T47D (cell line): ENCODE measurements around the gene DNAH12.
"Not testable (repeated sequence)": the region's sequence is repeated elsewhere in the genome, so short reads cannot be mapped to it uniquely, and the experiment has no call there.

Experiments
- DNase-seq, 2 experiments: peaks; one replicate each; pipeline versions ENCODE4 v3.0.0 to v3.0.0-alpha.2; 2011 to 2012; ENCODE audit warnings: low read depth in 1 of 2, low spot score in 1 of 2
- JUND ChIP-seq: IDR thresholded peaks from 2 replicates; pipeline ENCODE4 v1.6.1; 2012; ENCODE audit warnings: low read depth
- in situ Hi-C: cut with HindIII; loops from 2 replicates; pipeline ENCODE4 v1.10.0; 2016; ENCODE audit warnings: low sequenced_read_pairs, low pct_unique_long_range_greater_than_20kb

DNAH12 gene

GRCh38 chr3:57484563-57484962 lies 59.6 kb downstream of the DNAH12 start:
- DNase-seq, result no peak
- in situ Hi-C loops, result no loop called here
- no peak for TF ChIP-seq JUND

GRCh38 chr3:57477193-57477592 lies 67.0 kb downstream of the DNAH12 start:
- in situ Hi-C loops, DNase-seq: not testable (repeated sequence)

- in situ Hi-C loops, result no loop called here
- no peak for TF ChIP-seq JUND
- DNase-seq, result peak in 1 of 2 experiments; percentile 18
These were observed 79.3 kb downstream of the DNAH12 start for GRCh38 chr3:57464801-57465200.

GRCh38 chr3:57464011-57464410 lies 80.1 kb downstream of the DNAH12 start:
- no peak for DNase-seq
- in situ Hi-C loops, result no loop called here
- no peak for TF ChIP-seq JUND

GRCh38 chr3:57451150-57451846 lies 92.8 kb downstream of the DNAH12 start:
- TF ChIP-seq JUND, result no peak
- DNase-seq, result no peak
- in situ Hi-C loops, result no loop called here

- in situ Hi-C loops, result not testable (repeated sequence)
These were observed 94.8 kb downstream of the DNAH12 start for GRCh38 chr3:57449276-57449847.

GRCh38 chr3:57448489-57448888 lies 95.7 kb downstream of the DNAH12 start:
- DNase-seq, in situ Hi-C loops: not testable (repeated sequence)

More at GRCh38 chr3:57449276-57449847, 94.8 kb downstream of the DNAH12 start:
- DNase-seq, result not testable (repeated sequence)

GRCh38 chr3:57446318-57446841 lies 97.8 kb downstream of the DNAH12 start:
- in situ Hi-C loops, result no loop called here
- TF ChIP-seq JUND, result no peak
- DNase-seq, result peak in 1 of 2 experiments; percentile 2

GRCh38 chr3:57444469-57444868 lies 99.7 kb downstream of the DNAH12 start:
- no peak for TF ChIP-seq JUND
- no peak for DNase-seq
- in situ Hi-C loops, result no loop called here

- in situ Hi-C loops, DNase-seq: not testable (repeated sequence)
These were observed 104.0 kb downstream of the DNAH12 start for GRCh38 chr3:57440144-57440543.

- in situ Hi-C loops, DNase-seq: not testable (repeated sequence)
These were observed 105.7 kb downstream of the DNAH12 start for GRCh38 chr3:57438460-57438859.

GRCh38 chr3:57436195-57436761 lies 107.9 kb downstream of the DNAH12 start:
- no peak for DNase-seq
- TF ChIP-seq JUND, result no peak
- in situ Hi-C loops, result no loop called here

- in situ Hi-C loops, result no loop called here
- TF ChIP-seq JUND, result no peak
- DNase-seq, result peak; percentile 7 to 63
These were observed 110.1 kb downstream of the DNAH12 start for GRCh38 chr3:57434041-57434440.
